Measurements from ENCODE around the gene SNN. TPM values are rescaled to one million over a fixed set of nuclear protein-coding genes. Genes with fewer than 3 reads are reported as not detected.

The SNN gene
- total and polyA plus RNA-seq, 2 of the 8 experiments (the other 6 are each of a cell fraction or from before 2014, with no cell fraction given) = 37.4 to 66.9 TPM

- Histone ChIP-seq H3K27me3 (replicated peaks in 1 of 4; ENCODE audit: control insufficient read depth in 3 of 4, extremely low read depth in 1 of 4, insufficient read depth in 3 of 4, low read length in 3 of 4) (no peaks in the 10 kb centered on the region), H3K4me1 (replicated peaks in 1 of 4; ENCODE audit: control insufficient read depth in 3 of 4, insufficient read depth in 4 of 4, low read length in 3 of 4) (no peaks in the 10 kb centered on the region), H3K23me2 (ENCODE audit: low read depth, low read length) (no peaks in the 10 kb centered on the region), H3K14ac (ENCODE audit: insufficient read length) (no peak overlapping the region), H3K27ac (ENCODE audit: low read depth, low read length) (no peak overlapping the region), H4K91ac (replicated peaks; ENCODE audit: insufficient read length, low read length) (no peak overlapping the region), H3K36me3 (ENCODE audit: control insufficient read depth in 2 of 4, insufficient read depth in 4 of 4, low read length in 3 of 4) (peaks cover 0 to 20% (median 9%) of the 10 kb centered on the region in 4 experiments; a peak in 6 of 8 replicates), H2BK120ac (replicated peaks; ENCODE audit: low read depth, low read length) (no peak overlapping the region), H3K4me2 (ENCODE audit: insufficient read depth in 1 of 2, low read depth in 2 of 2, low read length in 2 of 2) (no peak overlapping the region), H3K4ac (replicated peaks; ENCODE audit: insufficient read length, low read depth, low read length) (no peak overlapping the region), H3K79me2 (ENCODE audit: control insufficient read depth in 1 of 2, insufficient read depth in 2 of 2, low read length in 2 of 2) (no peaks in the 10 kb centered on the region), H2BK15ac (ENCODE audit: low read length) (no peak overlapping the region), H3K9me3 (ENCODE audit: insufficient read depth in 2 of 2, low read depth in 1 of 2, low read length in 1 of 2) (no peaks in the 10 kb centered on the region), H3K9ac (replicated peaks in 1 of 4; ENCODE audit: extremely low read depth in 1 of 4, low read depth in 3 of 4, low read length in 3 of 4) (no peak overlapping the region), H2BK12ac (ENCODE audit: low read depth, low read length) (no peak overlapping the region), H3K79me1 (ENCODE audit: low read depth, low read length) (peaks cover 5% of the 10 kb centered on the region), H2AK5ac (ENCODE audit: low read depth, low read length) (no peak overlapping the region), H4K20me1 (replicated peaks in 1 of 2; ENCODE audit: control insufficient read depth in 1 of 2, insufficient read depth in 2 of 2, low read length in 2 of 2) (no peaks in the 10 kb centered on the region), H3K23ac (ENCODE audit: insufficient read length) (no peak overlapping the region), H2BK5ac (ENCODE audit: low read depth, low read length) (no peak overlapping the region), H4K8ac (ENCODE audit: extremely low read depth, insufficient read depth, low read length) (no peak overlapping the region), H3K18ac (ENCODE audit: extremely low read depth, low read length) (no peak overlapping the region), H2AFZ (ENCODE audit: low read length) (no peak overlapping the region), H4K5ac (ENCODE audit: insufficient read length, low read depth, low read length) (no peak overlapping the region), H3K56ac (replicated peaks; ENCODE audit: insufficient read length, low read depth, low read length) (no peak overlapping the region), H3K4me3 (ENCODE audit: extremely low read depth in 1 of 4, insufficient read depth in 2 of 4, low read depth in 3 of 4, low read length in 4 of 4) (no peak overlapping the region), H2BK20ac (ENCODE audit: low read length) (no peak overlapping the region)
- 89% methylated on average over 5 of the region's 5 CpGs; no CpG with 5 or more reads in 1 of the 2 experiments for WGBS, 2 experiments (ENCODE audit: extremely low coverage in 1 of 2, insufficient coverage in 1 of 2, insufficient read length in 1 of 2, insufficient replicate concordance in 2 of 2, low coverage in 1 of 2, low lambda C conversion rate in 2 of 2, missing lambda C conversion rate in 1 of 2)
- DNase-seq (ENCODE audit: low read depth in 1 of 2, low spot score in 2 of 2) = no peak
- FAIRE-seq = no peak
- TF ChIP-seq BCL11A (IDR thresholded peaks at IDR 0.05; ENCODE audit: low read depth in 2 of 2, low read length in 2 of 2) = no peak
- no peak for TF ChIP-seq CREB1 (IDR thresholded peaks at IDR 0.05)
- TF ChIP-seq GTF2F1 (IDR thresholded peaks at IDR 0.05; ENCODE audit: borderline replicate concordance, low read depth, low read length) = no peak
- TF ChIP-seq CBX5 (IDR thresholded peaks at IDR 0.05; ENCODE audit: low read depth, low read length) = no peak
- no peak for TF ChIP-seq SP2 (IDR thresholded peaks at IDR 0.05; ENCODE audit: low read length)
- no peak for TF ChIP-seq MAFK (IDR thresholded peaks at IDR 0.05; ENCODE audit: low read depth, low read length)
- no peak for TF ChIP-seq HDAC6 (IDR thresholded peaks at IDR 0.05; ENCODE audit: low read depth, low read length)
- no peak for TF ChIP-seq CHD2 (IDR thresholded peaks at IDR 0.05; ENCODE audit: low read length)
- ChIA-PET CTCF (ENCODE audit: partially characterized antibody) (interaction anchor here (0.8 to 1.7 kb wide), 5 partner anchors 14 to 306 kb away, joined by 3 to 5 read pairs (median 4); no protein-coding TSS in a partner anchor), POLR2A (ENCODE audit: partially characterized antibody) (interaction anchor here (1.2 to 1.8 kb wide), 3 partner anchors 13 to 51 kb away, joined by 4 to 6 read pairs (median 5); partner anchors contain the start of gene TXNDC11)
Measured at GRCh38 chr16:11691235-11691634, 23.0 kb downstream of the SNN start.
